Loucy (cell line): ENCODE measurements around the gene IQGAP3.
"Not testable (repeated sequence)": the region's sequence is repeated elsewhere in the genome, so short reads cannot be mapped to it uniquely, and the experiment has no call there.

Experiments used
- H2AFZ ChIP-seq: fragments of 200-600 bp; sonication (generic); 2 replicates; pipeline ENCODE4 v1.6.0; 2016; ENCODE audit warnings: antibody characterized with exemption, mild to moderate bottlenecking, low read length, moderate library complexity
- H3F3A ChIP-seq: fragments of 200-600 bp; 2 replicates; pipeline ENCODE4 v1.6.0; 2016; ENCODE audit warnings: antibody characterized with exemption, low read depth, mild to moderate bottlenecking
- H3K27me3 ChIP-seq: fragments of 200-600 bp; sonication (generic); 2 replicates; pipeline ENCODE4 v1.6.1; 2014; ENCODE audit warnings: low read length, mild to moderate bottlenecking; ENCODE audit not compliant: insufficient read depth, poor library complexity, severe bottlenecking
- H3K36me3 ChIP-seq: fragments of 200-600 bp; sonication (generic); 2 replicates; pipeline ENCODE4 v1.6.1; 2016; ENCODE audit warnings: low read length; ENCODE audit not compliant: insufficient read depth
- H3K4me1 ChIP-seq: fragments of 200-600 bp; sonication (generic); 2 replicates; pipeline ENCODE4 v1.5.1; 2014; ENCODE audit warnings: low read length, mild to moderate bottlenecking; ENCODE audit not compliant: insufficient read depth, poor library complexity, severe bottlenecking
- H3K4me2 ChIP-seq: fragments of 200-600 bp; sonication (generic); 2 replicates; pipeline ENCODE4 v1.6.0; 2014; ENCODE audit warnings: antibody characterized with exemption, low read length, low read depth, mild to moderate bottlenecking; ENCODE audit not compliant: poor library complexity, severe bottlenecking
- H3K4me3 ChIP-seq: fragments of 200-600 bp; sonication (generic); 2 replicates; pipeline ENCODE4 v1.5.1; 2014; ENCODE audit warnings: low read length, mild to moderate bottlenecking, mixed read lengths; ENCODE audit not compliant: poor library complexity, severe bottlenecking
- H3K79me2 ChIP-seq: fragments of 200-600 bp; sonication (generic); 2 replicates; pipeline ENCODE4 v1.6.1; 2014; ENCODE audit warnings: low read length; ENCODE audit not compliant: insufficient read depth
- H3K9ac ChIP-seq: fragments of 200-600 bp; sonication (generic); 2 replicates; pipeline ENCODE4 v1.6.0; 2014; ENCODE audit warnings: mild to moderate bottlenecking, low read depth, low read length, moderate library complexity; ENCODE audit not compliant: poor library complexity, severe bottlenecking
- H3K9me2 ChIP-seq: fragments of 200-600 bp; sonication (generic); replicated peaks from 2 replicates; pipeline ENCODE4 v1.6.1; 2016; ENCODE audit warnings: low read depth, low read length, mixed read lengths
- H3K9me3 ChIP-seq: fragments of 200-600 bp; sonication (generic); 2 replicates; pipeline ENCODE4 v1.6.1; 2014; ENCODE audit warnings: mild to moderate bottlenecking, antibody characterized with exemption, low read length, low read depth; ENCODE audit not compliant: insufficient read depth
- H4K20me1 ChIP-seq: fragments of 200-600 bp; sonication (generic); 2 replicates; pipeline ENCODE4 v1.6.0; 2014; ENCODE audit warnings: antibody characterized with exemption, low read length, mild to moderate bottlenecking; ENCODE audit not compliant: insufficient read depth, poor library complexity, severe bottlenecking
- EZH2phosphoT487 ChIP-seq: fragments of 200-600 bp; IDR thresholded peaks from 2 replicates; pipeline ENCODE4 v1.6.1; 2018; ENCODE audit warnings: antibody characterized with exemption, mild to moderate bottlenecking, moderate library complexity, borderline replicate concordance
- TF ChIP-seq, protein P1 (sequence below): fragments of 200-600 bp; sonication (generic); conservative IDR thresholded peaks from 2 replicates; pipeline ENCODE4 v1.5.1; 2014; ENCODE audit warnings: mild to moderate bottlenecking, antibody characterized with exemption, low read length

Gene IQGAP3

DNA sequence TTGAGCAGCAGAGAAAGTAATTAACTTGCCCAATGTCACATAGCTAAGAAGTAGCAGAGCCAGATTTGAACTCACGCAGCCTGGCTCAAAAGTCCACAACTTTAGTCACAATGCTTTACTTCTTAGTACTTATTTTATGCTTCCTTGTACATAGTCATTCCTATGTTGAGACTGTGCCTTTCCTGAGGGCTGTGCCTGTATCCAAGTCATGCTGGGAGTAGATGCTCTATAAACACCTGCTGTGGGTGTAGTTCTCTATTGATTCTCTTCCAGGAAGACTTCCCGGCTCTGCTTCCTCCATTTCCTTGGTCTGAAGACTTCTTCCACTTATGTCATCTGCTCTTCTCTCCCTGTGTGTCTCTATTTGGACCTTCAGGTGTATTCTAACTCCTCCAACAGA, 16.6 kb downstream of the IQGAP3 start:
- Histone ChIP-seq H4K20me1 (no peaks in the 10 kb centered on the region), H3K4me2 (no peak overlapping the region), H3K9me3 (no peaks in the 10 kb centered on the region), H3K9ac (no peak overlapping the region), H3K4me1 (no peaks in the 10 kb centered on the region), H3K27me3 (no peaks in the 10 kb centered on the region), H3K9me2 (no peaks in the 10 kb centered on the region), H3F3A (no peaks in the 10 kb centered on the region), H3K36me3 (peaks cover 6% of the 10 kb centered on the region; the same call in 1 of the 2 replicates), H2AFZ (no peak overlapping the region), H3K4me3 (no peak overlapping the region), H3K79me2 (no peaks in the 10 kb centered on the region)
- no peak for TF ChIP-seq EZH2phosphoT487
- TF ChIP-seq, protein P1, sequence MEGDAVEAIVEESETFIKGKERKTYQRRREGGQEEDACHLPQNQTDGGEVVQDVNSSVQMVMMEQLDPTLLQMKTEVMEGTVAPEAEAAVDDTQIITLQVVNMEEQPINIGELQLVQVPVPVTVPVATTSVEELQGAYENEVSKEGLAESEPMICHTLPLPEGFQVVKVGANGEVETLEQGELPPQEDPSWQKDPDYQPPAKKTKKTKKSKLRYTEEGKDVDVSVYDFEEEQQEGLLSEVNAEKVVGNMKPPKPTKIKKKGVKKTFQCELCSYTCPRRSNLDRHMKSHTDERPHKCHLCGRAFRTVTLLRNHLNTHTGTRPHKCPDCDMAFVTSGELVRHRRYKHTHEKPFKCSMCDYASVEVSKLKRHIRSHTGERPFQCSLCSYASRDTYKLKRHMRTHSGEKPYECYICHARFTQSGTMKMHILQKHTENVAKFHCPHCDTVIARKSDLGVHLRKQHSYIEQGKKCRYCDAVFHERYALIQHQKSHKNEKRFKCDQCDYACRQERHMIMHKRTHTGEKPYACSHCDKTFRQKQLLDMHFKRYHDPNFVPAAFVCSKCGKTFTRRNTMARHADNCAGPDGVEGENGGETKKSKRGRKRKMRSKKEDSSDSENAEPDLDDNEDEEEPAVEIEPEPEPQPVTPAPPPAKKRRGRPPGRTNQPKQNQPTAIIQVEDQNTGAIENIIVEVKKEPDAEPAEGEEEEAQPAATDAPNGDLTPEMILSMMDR = no peak

DNA sequence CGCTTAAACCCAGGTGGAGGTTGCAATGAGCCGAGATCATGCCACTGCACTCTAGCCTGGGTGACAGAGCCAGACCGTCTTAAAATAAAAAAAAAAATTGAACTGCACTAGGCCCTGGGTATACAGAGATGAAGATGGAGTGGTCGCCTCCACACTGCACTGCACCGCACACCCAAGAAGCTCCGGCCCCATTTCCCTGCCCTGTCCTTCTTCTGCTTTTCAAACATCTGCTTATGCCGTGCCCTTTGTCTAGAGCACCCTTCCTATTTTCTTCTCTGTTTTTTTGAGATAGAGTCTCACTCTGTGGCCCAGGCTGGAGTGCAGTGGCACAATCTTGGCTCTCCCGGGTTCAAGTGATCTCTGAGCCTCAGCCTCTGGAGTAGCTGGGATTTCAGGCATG, 17.4 kb downstream of the IQGAP3 start:
- Histone ChIP-seq H3F3A (no peaks in the 10 kb centered on the region), H3K9me3 (no peaks in the 10 kb centered on the region), H3K4me3 (no peak overlapping the region), H3K9me2 (no peaks in the 10 kb centered on the region), H3K27me3 (no peaks in the 10 kb centered on the region), H3K4me2 (no peak overlapping the region), H3K4me1 (no peaks in the 10 kb centered on the region), H2AFZ (no peak overlapping the region), H3K79me2 (no peaks in the 10 kb centered on the region), H3K9ac (no peak overlapping the region), H4K20me1 (no peaks in the 10 kb centered on the region), H3K36me3 (peaks cover 6% of the 10 kb centered on the region; the same call in 1 of the 2 replicates)
- TF ChIP-seq EZH2phosphoT487 = no peak
- TF ChIP-seq, protein P1 = no peak

- Histone ChIP-seq H3K79me2 (no peaks in the 10 kb centered on the region), H3K36me3 (no peaks in the 10 kb centered on the region; the same call in 1 of the 2 replicates), H3K9me2 (no peaks in the 10 kb centered on the region), H3K4me3 (no peak overlapping the region), H3F3A (no peaks in the 10 kb centered on the region), H3K9me3 (no peaks in the 10 kb centered on the region), H3K4me2 (no peak overlapping the region), H2AFZ (no peak overlapping the region), H4K20me1 (no peaks in the 10 kb centered on the region), H3K4me1 (no peaks in the 10 kb centered on the region), H3K27me3 (no peaks in the 10 kb centered on the region), H3K9ac (no peak overlapping the region)
- TF ChIP-seq, protein P1 = no peak
- TF ChIP-seq EZH2phosphoT487 = no peak
Measured at GRCh38 chr1:156553860-156554485, 18.4 kb downstream of the IQGAP3 start.

- not testable (repeated sequence) for H3K9ac ChIP-seq, H3K9me3 ChIP-seq, H3K4me3 ChIP-seq, H3K4me1 ChIP-seq, H3K27me3 ChIP-seq, H3K79me2 ChIP-seq, H3K9me2 ChIP-seq, H2AFZ ChIP-seq, H4K20me1 ChIP-seq, H3F3A ChIP-seq, H3K4me2 ChIP-seq, H3K36me3 ChIP-seq
Measured at GRCh38 chr1:156552937-156553336, 19.4 kb downstream of the IQGAP3 start.
